ENCODE data around the gene EIF4G3.

GRCh38 chr1:21106238-21106637 lies 70.5 kb downstream of the EIF4G3 start:
- no peak for TF ChIP-seq CTCF (IDR thresholded peaks at IDR 0.05)
- TF ChIP-seq POLR2AphosphoS5 (IDR thresholded peaks at IDR 0.05; ENCODE audit: insufficient read depth in 1 of 2, low read depth in 1 of 2): no peak
